ENCODE results near the gene IKZF3. TPM values are rescaled to one million over a fixed set of nuclear protein-coding genes. Genes with fewer than 3 reads are reported as not detected.
A peak's percentile ranks its signal among the peaks of the same experiment; 100 is the strongest.

The IKZF3 gene
- total and polyA plus RNA-seq, 10 of the 15 experiments (the other 5 are each of a cell fraction or from before 2014, with no cell fraction given) = 5.5 to 98.2 (median 47.6) TPM

DNA sequence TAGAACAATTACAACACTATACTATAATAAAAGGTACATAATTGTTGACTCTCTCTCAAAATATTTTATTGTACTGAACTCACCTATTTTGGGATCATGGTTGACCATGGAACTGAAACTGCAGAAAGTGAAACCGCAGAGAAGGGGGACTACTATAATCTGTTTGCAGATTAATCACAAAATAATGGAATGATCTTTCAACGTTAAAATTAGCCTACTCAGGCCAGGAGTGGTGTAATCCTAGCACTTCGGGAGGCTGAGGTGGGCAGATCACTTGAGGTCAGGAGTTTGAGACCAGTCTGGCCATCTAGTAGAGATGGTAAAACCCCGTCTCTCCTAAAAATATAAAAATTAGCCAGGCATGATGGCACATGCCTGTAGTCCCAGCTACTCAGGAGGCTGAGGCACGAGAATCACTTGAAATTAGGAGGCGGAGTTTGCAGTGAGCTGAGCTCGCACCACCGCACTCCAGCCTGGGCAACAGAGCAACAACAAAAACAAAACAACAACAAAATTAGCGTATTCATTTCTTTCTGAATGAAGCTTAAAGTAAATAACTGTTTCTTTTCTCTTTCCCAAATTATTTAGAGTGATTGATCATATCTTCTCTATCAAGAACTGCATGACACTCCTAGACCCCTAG lies 45.6 kb downstream of the IKZF3 start (continued):
- no peak for TF ChIP-seq REST (IDR thresholded peaks at IDR 0.05; ENCODE audit: low read depth, low read length)
- no peak for TF ChIP-seq ZZZ3 (IDR thresholded peaks at IDR 0.05; ENCODE audit: control insufficient read depth, insufficient read length, low read depth)
- TF ChIP-seq BHLHE40 (IDR thresholded peaks at IDR 0.05; ENCODE audit: borderline replicate concordance in 1 of 2, low read depth in 2 of 2, low read length in 1 of 2) = peak in 1 of 2 experiments; percentile 85; a peak in 3 of 4 replicates
- TF ChIP-seq FOS (IDR thresholded peaks at IDR 0.05; ENCODE audit: borderline replicate concordance, extremely low read depth, insufficient read length) = no peak
- no peak for TF ChIP-seq SIN3A (IDR thresholded peaks at IDR 0.05; ENCODE audit: low read depth, low read length)
- no peak for TF ChIP-seq ZNF207 (IDR thresholded peaks at IDR 0.05; ENCODE audit: borderline replicate concordance)
- TF ChIP-seq, protein P1, sequence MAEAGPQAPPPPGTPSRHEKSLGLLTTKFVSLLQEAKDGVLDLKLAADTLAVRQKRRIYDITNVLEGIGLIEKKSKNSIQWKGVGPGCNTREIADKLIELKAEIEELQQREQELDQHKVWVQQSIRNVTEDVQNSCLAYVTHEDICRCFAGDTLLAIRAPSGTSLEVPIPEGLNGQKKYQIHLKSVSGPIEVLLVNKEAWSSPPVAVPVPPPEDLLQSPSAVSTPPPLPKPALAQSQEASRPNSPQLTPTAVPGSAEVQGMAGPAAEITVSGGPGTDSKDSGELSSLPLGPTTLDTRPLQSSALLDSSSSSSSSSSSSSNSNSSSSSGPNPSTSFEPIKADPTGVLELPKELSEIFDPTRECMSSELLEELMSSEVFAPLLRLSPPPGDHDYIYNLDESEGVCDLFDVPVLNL (IDR thresholded peaks at IDR 0.05; ENCODE audit: low read depth, low read length) = no peak
- TF ChIP-seq CBX3 (IDR thresholded peaks at IDR 0.05; ENCODE audit: borderline replicate concordance, low read depth) = no peak
- TF ChIP-seq CBFB (IDR thresholded peaks at IDR 0.05; ENCODE audit: low read depth) = 0 out of 2 replicates have a peak, but pooled peaks have one; percentile 40
- TF ChIP-seq SPI1 (IDR thresholded peaks at IDR 0.05; ENCODE audit: borderline replicate concordance, insufficient read depth, low read depth, low read length) = no peak
- TF ChIP-seq SMARCA5 (IDR thresholded peaks at IDR 0.05) = 0 out of 2 replicates have a peak, but pooled peaks have one; percentile 71
- TF ChIP-seq FOXM1 (IDR thresholded peaks at IDR 0.05; ENCODE audit: low read depth, low read length) = no peak
- TF ChIP-seq, protein P2, sequence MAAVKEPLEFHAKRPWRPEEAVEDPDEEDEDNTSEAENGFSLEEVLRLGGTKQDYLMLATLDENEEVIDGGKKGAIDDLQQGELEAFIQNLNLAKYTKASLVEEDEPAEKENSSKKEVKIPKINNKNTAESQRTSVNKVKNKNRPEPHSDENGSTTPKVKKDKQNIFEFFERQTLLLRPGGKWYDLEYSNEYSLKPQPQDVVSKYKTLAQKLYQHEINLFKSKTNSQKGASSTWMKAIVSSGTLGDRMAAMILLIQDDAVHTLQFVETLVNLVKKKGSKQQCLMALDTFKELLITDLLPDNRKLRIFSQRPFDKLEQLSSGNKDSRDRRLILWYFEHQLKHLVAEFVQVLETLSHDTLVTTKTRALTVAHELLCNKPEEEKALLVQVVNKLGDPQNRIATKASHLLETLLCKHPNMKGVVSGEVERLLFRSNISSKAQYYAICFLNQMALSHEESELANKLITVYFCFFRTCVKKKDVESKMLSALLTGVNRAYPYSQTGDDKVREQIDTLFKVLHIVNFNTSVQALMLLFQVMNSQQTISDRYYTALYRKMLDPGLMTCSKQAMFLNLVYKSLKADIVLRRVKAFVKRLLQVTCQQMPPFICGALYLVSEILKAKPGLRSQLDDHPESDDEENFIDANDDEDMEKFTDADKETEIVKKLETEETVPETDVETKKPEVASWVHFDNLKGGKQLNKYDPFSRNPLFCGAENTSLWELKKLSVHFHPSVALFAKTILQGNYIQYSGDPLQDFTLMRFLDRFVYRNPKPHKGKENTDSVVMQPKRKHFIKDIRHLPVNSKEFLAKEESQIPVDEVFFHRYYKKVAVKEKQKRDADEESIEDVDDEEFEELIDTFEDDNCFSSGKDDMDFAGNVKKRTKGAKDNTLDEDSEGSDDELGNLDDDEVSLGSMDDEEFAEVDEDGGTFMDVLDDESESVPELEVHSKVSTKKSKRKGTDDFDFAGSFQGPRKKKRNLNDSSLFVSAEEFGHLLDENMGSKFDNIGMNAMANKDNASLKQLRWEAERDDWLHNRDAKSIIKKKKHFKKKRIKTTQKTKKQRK (IDR thresholded peaks at IDR 0.05; ENCODE audit: low read depth, low read length) = no peak
- no peak for TF ChIP-seq NFXL1 (IDR thresholded peaks at IDR 0.05; ENCODE audit: borderline replicate concordance)
- TF ChIP-seq RBBP5 (conservative IDR thresholded peaks at IDR 0.05) = no peak
- no peak for TF ChIP-seq STAT3 (IDR thresholded peaks at IDR 0.05; ENCODE audit: low read depth, low read length)
- TF ChIP-seq YY1 (IDR thresholded peaks at IDR 0.05; ENCODE audit: low read depth, low read length) = no peak
- no peak for TF ChIP-seq WRNIP1 (IDR thresholded peaks at IDR 0.05; ENCODE audit: borderline replicate concordance, low read depth, low read length)
- TF ChIP-seq KLF5 (IDR thresholded peaks at IDR 0.05; ENCODE audit: partially characterized antibody) = no peak
- no peak for TF ChIP-seq SIX5 (IDR thresholded peaks at IDR 0.05; ENCODE audit: low read depth, low read length, severe bottlenecking)
- no peak for TF ChIP-seq TBL1XR1 (IDR thresholded peaks at IDR 0.05; ENCODE audit: low read depth, low read length)
- TF ChIP-seq JUNB (IDR thresholded peaks at IDR 0.05) = no peak
